ENCODE results near the gene ANKDD1A. TPM values are rescaled to one million over a fixed set of nuclear protein-coding genes. Genes with fewer than 3 reads are reported as not detected.

Gene ANKDD1A
- total RNA-seq (ENCODE audit: unreplicated experiment): 6.8 TPM
- long read RNA-seq, partial matches to known transcripts: 0 of 1 reads
- long read RNA-seq, other reads (novel, unspliced or antisense): 1 of 1 reads

DNA sequence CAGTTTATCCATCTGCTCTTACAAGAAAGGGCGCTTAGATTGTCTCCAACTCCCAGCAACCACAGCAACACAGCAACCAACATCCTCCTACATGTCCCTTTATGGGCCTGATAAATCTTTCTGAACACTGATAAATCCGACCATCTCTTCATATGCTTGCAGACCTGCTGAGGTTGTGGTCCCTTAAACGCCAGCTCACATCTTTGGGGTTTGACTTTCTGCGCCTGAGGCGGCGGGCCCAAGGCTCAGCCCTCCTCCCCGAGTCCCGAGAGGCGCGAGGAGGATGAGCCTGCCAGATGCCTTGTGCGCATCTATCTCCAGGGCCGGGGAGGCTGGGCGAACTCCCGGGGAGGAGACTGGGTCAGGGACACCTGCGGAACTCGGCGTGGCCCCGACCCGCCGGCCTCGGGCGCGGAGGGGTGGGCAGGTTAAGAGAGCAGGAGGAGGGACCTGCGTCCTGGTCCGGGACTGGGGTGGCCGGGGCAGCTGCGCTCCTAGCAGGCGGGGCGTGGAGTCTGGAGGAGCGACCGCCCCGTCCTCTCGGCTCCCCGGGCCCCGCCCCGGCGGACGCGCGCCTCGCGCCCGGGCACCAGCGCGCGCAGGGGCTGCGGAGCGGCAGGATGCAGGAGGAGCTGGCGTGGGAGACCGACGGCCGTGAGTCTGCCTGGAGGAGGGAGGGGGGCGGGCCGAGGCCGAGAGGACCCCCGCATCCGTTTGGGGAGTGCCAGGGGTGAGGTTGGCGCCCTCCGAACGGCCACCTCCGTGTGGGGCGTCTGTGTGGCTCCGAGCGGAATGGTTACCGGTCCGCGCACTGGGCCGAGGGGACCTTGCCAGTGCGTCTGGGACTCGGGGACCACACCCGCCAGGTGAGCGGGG is at the start of gene ANKDD1A:
TSS of gene ANKDD1A (plus strand) at position 592 of the 876 bp plus-strand sequence. CDS start at position 621, 29 bp downstream.
- Mint-ChIP-seq H3K4me1 (ENCODE audit: low read depth, unreplicated experiment) (peaks cover 19% of the 10 kb centered on the region), H3K27ac (ENCODE audit: unreplicated experiment) (peak within 1 kb of the TSS; percentile 72), H3K27me3 (ENCODE audit: unreplicated experiment) (peaks cover 18% of the 10 kb centered on the region), H3K36me3 (ENCODE audit: unreplicated experiment) (no peaks in the 10 kb centered on the region), H3K4me3 (ENCODE audit: unreplicated experiment) (peak within 1 kb of the TSS; percentile 85), H3K9me3 (ENCODE audit: unreplicated experiment) (peaks cover 4% of the 10 kb centered on the region)
- TF ChIP-seq, protein P1, sequence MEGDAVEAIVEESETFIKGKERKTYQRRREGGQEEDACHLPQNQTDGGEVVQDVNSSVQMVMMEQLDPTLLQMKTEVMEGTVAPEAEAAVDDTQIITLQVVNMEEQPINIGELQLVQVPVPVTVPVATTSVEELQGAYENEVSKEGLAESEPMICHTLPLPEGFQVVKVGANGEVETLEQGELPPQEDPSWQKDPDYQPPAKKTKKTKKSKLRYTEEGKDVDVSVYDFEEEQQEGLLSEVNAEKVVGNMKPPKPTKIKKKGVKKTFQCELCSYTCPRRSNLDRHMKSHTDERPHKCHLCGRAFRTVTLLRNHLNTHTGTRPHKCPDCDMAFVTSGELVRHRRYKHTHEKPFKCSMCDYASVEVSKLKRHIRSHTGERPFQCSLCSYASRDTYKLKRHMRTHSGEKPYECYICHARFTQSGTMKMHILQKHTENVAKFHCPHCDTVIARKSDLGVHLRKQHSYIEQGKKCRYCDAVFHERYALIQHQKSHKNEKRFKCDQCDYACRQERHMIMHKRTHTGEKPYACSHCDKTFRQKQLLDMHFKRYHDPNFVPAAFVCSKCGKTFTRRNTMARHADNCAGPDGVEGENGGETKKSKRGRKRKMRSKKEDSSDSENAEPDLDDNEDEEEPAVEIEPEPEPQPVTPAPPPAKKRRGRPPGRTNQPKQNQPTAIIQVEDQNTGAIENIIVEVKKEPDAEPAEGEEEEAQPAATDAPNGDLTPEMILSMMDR (IDR thresholded peaks at IDR 0.05; ENCODE audit: partially characterized antibody, unreplicated experiment): no peak
- peak; percentile 79 for DNase-seq

DNA sequence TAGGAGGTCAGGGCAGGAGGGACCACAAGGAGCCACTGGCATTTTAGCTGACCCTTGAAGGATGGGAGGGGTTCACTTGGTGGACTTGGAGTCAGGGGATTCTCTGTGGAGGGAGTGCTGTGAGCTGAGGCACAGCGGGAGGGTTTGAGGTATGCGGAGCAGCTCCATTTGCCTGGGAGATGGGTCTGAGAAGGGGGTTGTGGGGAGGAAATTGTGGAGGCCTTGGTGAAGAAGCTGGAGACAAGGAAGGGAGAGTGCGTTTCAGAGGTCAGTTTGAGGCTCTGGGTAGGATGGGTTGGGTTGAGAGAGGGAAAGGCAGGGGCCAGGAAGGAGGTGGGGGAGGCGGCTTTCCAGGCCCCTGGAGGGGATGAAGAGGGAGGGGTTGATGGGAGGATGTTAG is 49.7 kb upstream of the ANKDD1A start:
- TF ChIP-seq, protein P1 (IDR thresholded peaks at IDR 0.05; ENCODE audit: partially characterized antibody, unreplicated experiment): no peak
- Mint-ChIP-seq H3K4me3 (ENCODE audit: unreplicated experiment) (no peak overlapping the region), H3K27ac (ENCODE audit: unreplicated experiment) (no peak overlapping the region), H3K36me3 (ENCODE audit: unreplicated experiment) (no peaks in the 10 kb centered on the region), H3K9me3 (ENCODE audit: unreplicated experiment) (peaks cover 7% of the 10 kb centered on the region), H3K27me3 (ENCODE audit: unreplicated experiment) (peaks cover 12% of the 10 kb centered on the region), H3K4me1 (ENCODE audit: low read depth, unreplicated experiment) (peaks cover 34% of the 10 kb centered on the region)
- no peak for DNase-seq

DNA sequence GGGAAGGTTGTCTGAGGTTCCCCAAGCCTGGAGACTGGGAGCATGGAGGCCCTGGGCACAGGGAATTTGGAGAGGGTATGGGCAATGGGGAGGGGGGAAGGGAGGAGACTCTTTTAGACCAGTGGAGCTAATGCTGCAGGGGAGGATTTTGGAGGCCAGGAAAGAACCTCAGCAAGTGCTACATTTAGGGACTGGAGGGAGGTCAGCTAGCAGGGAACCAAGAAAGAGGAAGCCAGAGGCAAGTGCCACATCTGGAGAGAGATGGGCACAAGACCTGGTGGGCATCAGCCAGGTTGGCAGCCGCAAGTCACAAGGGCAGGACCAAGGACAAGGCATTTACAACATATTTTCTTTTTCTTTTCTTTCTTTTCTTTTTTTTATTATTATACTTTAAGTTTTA is 49.3 kb upstream of the ANKDD1A start:
- Mint-ChIP-seq H3K27me3 (ENCODE audit: unreplicated experiment) (peaks cover 12% of the 10 kb centered on the region), H3K27ac (ENCODE audit: unreplicated experiment) (no peak overlapping the region), H3K36me3 (ENCODE audit: unreplicated experiment) (no peaks in the 10 kb centered on the region), H3K4me1 (ENCODE audit: low read depth, unreplicated experiment) (peaks cover 36% of the 10 kb centered on the region), H3K4me3 (ENCODE audit: unreplicated experiment) (no peak overlapping the region), H3K9me3 (ENCODE audit: unreplicated experiment) (peaks cover 7% of the 10 kb centered on the region)
- TF ChIP-seq, protein P1 (IDR thresholded peaks at IDR 0.05; ENCODE audit: partially characterized antibody, unreplicated experiment): no peak
- DNase-seq: no peak

DNA sequence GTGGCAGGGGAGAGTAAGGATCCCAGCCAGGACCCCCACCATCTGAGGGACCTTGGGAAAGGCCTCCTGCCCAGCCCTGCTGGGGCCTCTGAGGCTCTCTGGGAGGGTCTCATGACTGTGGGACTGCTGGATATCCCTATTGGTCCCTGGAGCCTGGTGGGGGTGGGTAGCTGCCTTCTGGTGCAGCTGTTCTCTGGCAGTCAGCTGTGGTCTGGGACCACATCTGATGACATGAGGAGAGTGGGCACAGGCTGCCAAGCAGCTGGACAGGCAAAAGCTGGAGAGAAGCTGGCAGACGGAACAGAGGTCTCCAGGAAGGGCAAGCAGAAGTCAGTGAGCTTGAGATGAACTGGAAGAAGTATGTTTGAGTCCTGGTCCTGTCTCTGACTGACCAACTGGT is 47.6 kb upstream of the ANKDD1A start:
- peaks cover 7% of the 10 kb centered on the region for H3K9me3 Mint-ChIP-seq (ENCODE audit: unreplicated experiment)
- TF ChIP-seq, protein P1 (IDR thresholded peaks at IDR 0.05; ENCODE audit: partially characterized antibody, unreplicated experiment): no peak

More for the DNA sequence above, 47.6 kb upstream of the ANKDD1A start:
- Mint-ChIP-seq H3K4me1 (ENCODE audit: low read depth, unreplicated experiment) (peaks cover 36% of the 10 kb centered on the region), H3K27me3 (ENCODE audit: unreplicated experiment) (peaks cover 10% of the 10 kb centered on the region), H3K27ac (ENCODE audit: unreplicated experiment) (peak overlapping the region; percentile 91), H3K36me3 (ENCODE audit: unreplicated experiment) (no peaks in the 10 kb centered on the region), H3K4me3 (ENCODE audit: unreplicated experiment) (peak overlapping the region; percentile 71)
- DNase-seq: peak; percentile 52

Data from glutamatergic neuron (in vitro differentiated cells).